Measurements from ENCODE around the gene MRPS31.
"Not testable (repeated sequence)": the region's sequence is repeated elsewhere in the genome, so short reads cannot be mapped to it uniquely, and the experiment has no call there.

The MRPS31 gene

DNA sequence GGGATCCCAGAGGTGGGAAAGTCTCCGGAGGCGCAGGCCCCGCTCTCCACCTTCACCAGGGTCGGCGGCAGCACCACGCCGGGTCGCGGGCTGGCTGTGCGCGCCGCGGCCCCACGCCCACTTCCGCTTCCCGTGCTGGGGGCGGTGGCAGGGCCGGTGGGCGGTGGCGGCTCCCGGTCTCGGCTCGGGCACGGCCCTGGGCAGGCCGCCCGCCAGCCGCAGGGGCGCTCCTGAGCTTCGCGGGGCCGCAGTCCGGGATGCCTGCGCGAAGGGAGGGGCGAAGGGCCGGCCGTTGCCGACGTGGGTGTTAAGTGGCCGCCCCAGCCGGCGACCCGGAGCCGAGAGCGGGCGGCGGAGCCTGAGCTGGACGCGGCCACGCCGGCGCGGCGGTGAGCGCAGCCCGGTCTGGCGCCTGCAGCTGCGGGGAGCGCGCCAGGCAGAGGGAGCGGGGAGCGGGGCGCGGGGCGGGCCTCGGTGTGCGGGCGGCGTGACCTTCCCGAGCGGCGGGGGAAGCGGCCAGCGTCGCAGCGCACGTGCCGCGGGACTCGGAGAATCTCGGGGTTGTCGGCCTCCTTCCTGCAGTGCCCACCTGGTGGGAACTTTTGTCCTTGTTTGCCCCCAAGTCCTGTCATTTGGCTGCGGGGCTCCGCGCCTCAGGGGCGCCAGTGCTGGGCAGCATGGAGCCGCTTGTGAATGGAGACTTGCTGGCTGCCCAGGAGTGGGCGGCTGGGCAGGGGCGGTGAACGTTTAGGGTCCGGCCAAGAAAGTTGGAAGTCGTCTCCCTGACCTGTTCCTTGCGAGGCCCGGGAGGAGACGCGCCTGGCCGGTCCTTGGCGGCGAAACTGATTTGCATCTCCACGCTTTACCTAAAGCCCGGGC, 18.5 kb upstream of the MRPS31 start, which contains the start of gene SLC25A15:
SLC25A15 (plus strand) TSS at position 337 of the 879 bp plus-strand sequence. CDS start 3,616 bp downstream, outside the sequence.
- DNase-seq, result peak; percentile 80

- not testable (repeated sequence) for DNase-seq
These were observed 17.7 kb upstream of the MRPS31 start for GRCh38 chr13:40788540-40789274.

- no peak for DNase-seq
These were observed 16.1 kb upstream of the MRPS31 start for GRCh38 chr13:40787062-40787461.

GRCh38 chr13:40786568-40786996, 15.6 kb upstream of the MRPS31 start:
- no peak for DNase-seq

DNA sequence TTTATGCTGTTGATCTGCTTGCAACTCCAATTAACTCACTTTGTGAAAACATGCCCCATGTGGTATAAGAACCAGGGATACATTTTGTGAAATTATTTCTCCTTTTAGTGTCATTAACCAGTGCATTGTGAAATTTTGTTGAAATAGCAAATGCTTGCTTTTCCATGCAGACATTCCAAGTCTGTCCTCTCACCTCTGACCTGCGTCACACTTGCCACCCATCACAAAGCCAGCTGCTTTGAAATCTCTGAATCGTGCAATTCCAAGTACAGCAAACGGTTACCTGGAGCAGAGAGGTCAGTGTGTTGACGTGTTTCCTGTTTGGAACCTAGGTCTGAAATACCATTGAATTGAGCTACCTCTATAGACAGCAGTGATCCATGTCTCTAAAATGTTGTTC, 13.6 kb upstream of the MRPS31 start:
- no peak for DNase-seq

- DNase-seq, result not testable (repeated sequence)
These were observed 12.0 kb upstream of the MRPS31 start for GRCh38 chr13:40782971-40783370.

DNA sequence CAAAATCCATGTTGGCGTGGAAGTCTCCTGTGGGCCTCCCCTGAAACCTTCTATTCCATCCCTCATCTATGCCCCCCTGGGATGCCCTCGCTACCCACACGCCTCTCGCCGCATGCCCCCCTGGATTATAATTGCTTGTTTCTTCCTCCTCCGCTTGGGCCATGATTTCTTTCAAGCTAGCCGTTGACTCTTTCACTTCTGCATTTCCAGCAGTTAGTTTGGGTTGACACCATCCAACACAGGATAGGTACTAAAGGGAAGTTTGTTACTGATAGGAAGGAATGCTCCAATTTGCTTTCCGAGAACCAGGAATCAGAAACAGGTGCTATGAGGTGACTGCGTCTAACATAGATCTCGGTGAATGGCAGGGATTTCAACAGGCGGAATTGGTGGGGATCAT, 10.7 kb upstream of the MRPS31 start:
- DNase-seq, result no peak

- no peak for DNase-seq
These were observed 9.9 kb upstream of the MRPS31 start for GRCh38 chr13:40780822-40781401.

DNA sequence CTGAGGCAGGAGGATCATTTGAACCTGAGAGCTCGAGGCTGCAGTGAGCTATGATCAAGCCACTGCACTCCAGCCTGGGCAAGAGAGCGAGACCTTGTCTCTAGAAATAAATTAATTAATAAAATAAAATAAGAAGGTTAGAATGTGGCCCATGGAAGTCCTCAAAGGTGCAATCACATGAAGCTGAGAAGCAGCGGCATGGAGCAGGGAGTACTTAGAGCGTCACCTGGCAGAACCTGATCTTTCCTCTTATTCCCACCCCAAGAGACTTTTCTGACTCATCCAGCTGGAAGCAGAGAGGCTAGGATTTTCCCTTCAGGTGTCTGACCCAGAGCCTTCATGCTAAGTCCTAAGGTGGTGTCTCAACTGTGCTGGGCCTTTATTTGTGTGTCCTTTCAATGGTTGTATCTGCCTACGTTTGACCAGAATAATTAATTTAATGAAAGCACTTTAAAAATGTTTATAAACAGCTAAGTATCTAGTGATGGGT, 8.9 kb upstream of the MRPS31 start:
- no peak for DNase-seq

- no peak for DNase-seq
These were observed 8.1 kb upstream of the MRPS31 start for GRCh38 chr13:40779049-40779448.

- no peak for DNase-seq
These were observed 6.8 kb upstream of the MRPS31 start for GRCh38 chr13:40777809-40778175.

GRCh38 chr13:40777166-40777808, 6.3 kb upstream of the MRPS31 start:
- peak; percentile 45 for DNase-seq

DNA sequence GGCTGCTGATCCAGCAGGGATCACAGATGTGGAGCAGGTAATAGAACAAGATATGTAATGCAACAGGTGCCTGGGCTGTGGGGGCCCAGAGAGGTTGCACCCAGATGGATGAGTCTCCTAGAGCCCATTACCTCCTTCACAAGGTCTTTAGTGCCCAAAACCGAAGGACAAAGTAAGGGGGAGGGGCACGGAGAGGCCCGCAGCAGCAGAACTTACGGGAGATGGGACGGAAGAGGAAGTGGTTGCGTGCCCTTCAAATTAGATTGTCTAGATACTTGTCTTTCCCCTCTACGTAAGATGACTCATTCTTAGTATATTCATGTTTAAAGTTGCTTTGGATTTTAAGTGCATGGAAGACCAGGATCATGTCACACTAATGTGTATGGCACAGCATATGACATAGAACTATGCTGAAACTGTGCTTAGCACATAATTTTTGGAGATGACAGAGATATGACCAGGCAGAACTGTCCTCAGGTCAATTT, 5.7 kb upstream of the MRPS31 start:
- peak; percentile 36 for DNase-seq

DNA sequence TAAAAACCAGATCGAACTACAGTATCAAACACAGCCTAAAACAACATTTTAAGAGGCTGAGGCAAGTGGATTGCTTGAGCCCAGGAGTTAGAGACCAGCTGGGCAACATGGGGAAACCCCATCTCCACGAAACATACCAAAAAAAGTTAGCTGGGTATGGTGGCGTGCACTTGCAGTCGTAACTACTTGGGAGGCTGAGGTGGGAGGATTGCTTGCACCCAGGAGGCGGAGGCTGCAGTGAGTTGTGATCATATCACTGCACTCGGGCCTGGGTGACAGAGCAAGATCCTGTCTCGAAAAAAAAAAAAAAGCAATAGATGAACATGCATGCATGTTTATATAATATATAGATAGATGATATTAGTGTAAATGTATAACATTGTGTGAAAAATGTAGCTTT, 5.2 kb upstream of the MRPS31 start:
- DNase-seq, result no peak

DNA sequence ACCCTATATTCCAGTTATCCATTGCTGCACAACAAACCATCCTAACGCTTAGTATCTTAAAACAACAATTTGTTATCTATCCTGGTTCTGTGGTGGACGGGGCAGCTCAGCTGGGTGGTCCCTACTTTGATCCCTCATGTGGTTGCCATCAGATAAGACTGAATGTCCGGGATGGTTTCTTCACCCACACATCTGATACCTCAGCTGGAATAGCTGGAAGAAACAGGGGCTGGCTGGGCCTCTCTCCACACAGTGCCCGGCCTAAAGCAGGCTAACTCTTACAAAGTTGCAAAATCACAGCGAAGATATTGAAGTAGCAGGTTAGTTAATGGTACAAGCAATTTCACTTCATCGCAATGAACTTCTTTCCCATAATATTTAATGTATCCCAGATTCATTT, 3.7 kb upstream of the MRPS31 start:
- no peak for DNase-seq

DNA sequence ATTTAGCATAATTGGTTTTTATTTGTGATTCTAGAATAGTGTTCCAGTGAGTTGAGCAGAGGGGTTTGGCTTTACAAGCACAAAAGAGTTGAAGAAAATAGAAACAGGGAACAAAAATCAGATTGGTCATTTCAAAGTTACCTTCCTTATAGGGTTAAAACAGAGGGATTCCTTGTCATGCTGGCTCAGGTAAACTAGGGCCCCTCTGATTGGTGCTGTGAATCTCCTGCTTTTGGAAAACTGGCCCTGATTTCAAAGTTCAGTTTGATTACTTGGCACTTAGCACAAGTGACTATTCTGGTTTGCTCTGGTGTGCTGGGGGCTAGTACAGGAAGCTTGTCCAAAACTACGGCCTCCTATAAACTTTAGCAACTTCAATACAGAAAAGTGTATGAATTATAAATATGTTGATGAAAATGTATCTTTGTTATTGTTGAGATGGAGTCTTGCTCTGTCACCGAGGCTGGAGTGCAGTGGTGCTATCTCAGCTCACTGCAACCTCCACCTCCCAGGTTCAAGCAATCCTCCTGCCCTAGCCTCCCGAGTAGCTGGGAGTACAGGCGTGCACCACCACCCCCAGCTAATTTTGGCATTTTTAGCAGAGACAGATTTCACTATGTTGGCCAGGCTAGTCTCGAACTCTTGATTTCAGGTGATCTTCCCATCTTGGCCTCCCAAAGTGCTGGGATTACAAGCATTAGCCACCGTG, 1.9 kb upstream of the MRPS31 start:
- DNase-seq, result no peak

DNA sequence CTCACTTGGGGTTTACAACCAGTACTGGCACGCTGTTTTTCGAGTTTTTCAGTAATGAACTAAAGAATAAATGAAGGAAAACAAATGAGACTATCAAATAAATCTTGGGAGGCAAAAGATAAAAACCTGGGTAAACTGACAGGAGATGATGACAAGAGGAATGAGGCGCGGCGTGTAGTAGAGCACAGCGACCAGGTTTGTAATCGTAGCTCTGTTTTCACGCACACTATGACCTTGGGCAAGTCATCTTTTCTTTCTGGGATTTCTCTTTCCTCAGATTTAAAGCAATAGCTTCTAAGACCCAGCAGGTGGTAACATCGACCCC, 419 bp downstream of the MRPS31 start:
- DNase-seq, result no peak

DNA sequence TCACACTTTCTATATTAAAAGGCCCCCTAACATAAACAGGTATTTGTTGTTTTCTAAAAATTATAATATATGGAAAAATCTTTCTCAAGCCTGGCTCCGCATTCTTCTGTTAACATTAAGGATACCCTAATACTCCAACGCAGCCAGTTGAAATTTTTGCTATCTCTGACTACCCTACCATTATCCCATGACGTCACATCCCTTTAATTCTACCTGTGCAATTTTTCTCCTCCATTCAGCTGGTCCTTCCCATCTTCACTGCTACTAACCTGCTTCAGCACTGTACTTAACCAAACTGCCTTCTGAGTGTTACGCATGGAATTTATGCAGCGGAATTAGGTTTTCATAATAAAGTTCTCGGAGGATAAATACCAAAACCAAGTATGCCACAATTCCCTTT, 1.0 kb downstream of the MRPS31 start:
- no peak for DNase-seq

GRCh38 chr13:40765602-40766001, 5.4 kb downstream of the MRPS31 start:
- no peak for DNase-seq

- no peak for DNase-seq
These were observed 6.2 kb downstream of the MRPS31 start for GRCh38 chr13:40764587-40765403.

DNA sequence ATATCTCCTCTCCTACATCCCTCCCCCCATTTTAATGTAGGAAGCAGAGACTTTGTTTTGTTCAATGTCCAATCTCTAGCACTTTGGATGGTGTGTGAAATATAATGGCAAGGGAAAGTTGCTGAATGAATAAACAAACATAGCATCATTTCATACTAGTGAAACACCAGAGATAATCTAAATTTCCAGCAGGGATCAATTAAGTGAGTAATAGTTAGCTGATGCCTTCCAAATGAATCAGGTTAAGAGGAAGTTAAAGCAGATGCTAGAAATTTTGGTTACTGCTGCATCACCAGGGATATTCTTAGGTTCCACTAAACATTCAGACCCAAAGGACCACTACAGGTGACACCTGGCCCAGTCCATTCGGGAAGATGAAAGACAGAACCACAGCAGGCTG, 8.1 kb downstream of the MRPS31 start:
- no peak for DNase-seq
